K562 (cell line): ENCODE results near the gene CUX1. TPM values are rescaled to one million over a fixed set of nuclear protein-coding genes. Genes with fewer than 3 reads are reported as not detected.

Source experiments
- ARID2 ChIP-seq: fragments of 450-650 bp; IDR thresholded peaks from 2 replicates; pipeline ENCODE4 v1.6.1; 2017; ENCODE audit warnings: antibody characterized with exemption, mild to moderate bottlenecking
- FOXK2 ChIP-seq, 2 experiments: fragments of 450-650 bp; IDR thresholded peaks in 1 of 2; conservative IDR thresholded peaks in 1 of 2; 2 replicates each; pipeline ENCODE4 v1.6.1; 2016; ENCODE audit warnings: low read depth in 2 of 2, mild to moderate bottlenecking in 1 of 2
- GABPA ChIP-seq: fragments of 200-800 bp; sonication (Bioruptor generic); conservative IDR thresholded peaks from 2 replicates; pipeline ENCODE4 v1.6.1; 2016; ENCODE audit warnings: low read depth, missing genetic modification characterization, missing compliant biosample characterization
- HIVEP1 ChIP-seq: fragments of 250-450 bp; sonication (Bioruptor Pico); IDR thresholded peaks from 2 replicates; pipeline ENCODE4 v1.4.0; 2020; ENCODE audit warnings: mild to moderate bottlenecking
- HMG20B ChIP-seq: fragments of 250-450 bp; sonication (Bioruptor Pico); IDR thresholded peaks from 2 replicates; pipeline ENCODE4 v1.5.0; 2021; ENCODE audit warnings: mild to moderate bottlenecking
- KLF16 ChIP-seq: IDR thresholded peaks from 2 replicates; pipeline ENCODE4 v1.6.1; 2016; ENCODE audit warnings: antibody characterized with exemption
- LEF1 ChIP-seq: fragments of 450-650 bp; IDR thresholded peaks from 2 replicates; pipeline ENCODE4 v1.6.1; 2016; ENCODE audit warnings: mild to moderate bottlenecking
- MED1 ChIP-seq: sonication (generic); formaldehyde crosslinking; IDR thresholded peaks from 2 replicates; pipeline ENCODE4 v1.8.1; 2023; ENCODE audit warnings: missing genetic modification reagents, borderline replicate concordance
- MYC ChIP-seq, 2 experiments: fragments of 250-450 bp in 1 of 2; sonication (Bioruptor Pico) in 1 of 2; IDR thresholded peaks; 2 replicates each; pipeline versions ENCODE4 v1.5.1 to v1.6.1; 2012 to 2021; ENCODE audit warnings: low read depth in 2 of 2, borderline replicate concordance in 1 of 2, improper control_type of control experiment in 1 of 2, low read length in 1 of 2, mild to moderate bottlenecking in 1 of 2, moderate library complexity in 1 of 2
- MYNN ChIP-seq, 2 experiments: sonication (generic); formaldehyde crosslinking in 1 of 2; IDR thresholded peaks; 2 replicates each; pipeline versions ENCODE4 v1.5.0 to v1.6.1; 2016 to 2020; ENCODE audit warnings: antibody characterized with exemption in 1 of 2, missing genetic modification reagents in 1 of 2
- NFIC ChIP-seq: fragments of 450-650 bp; IDR thresholded peaks from 2 replicates; pipeline ENCODE4 v1.6.1; 2017; ENCODE audit warnings: mild to moderate bottlenecking, inconsistent platforms
- NFRKB ChIP-seq: fragments of 450-650 bp; IDR thresholded peaks from 2 replicates; pipeline ENCODE4 v1.6.1; 2016; ENCODE audit warnings: low read depth
- NR1H2 ChIP-seq: sonication (generic); formaldehyde crosslinking; IDR thresholded peaks from 2 replicates; pipeline ENCODE4 v1.4.0; 2020; ENCODE audit warnings: mild to moderate bottlenecking, missing genetic modification reagents
- PHB ChIP-seq: fragments of 250-450 bp; sonication (Bioruptor Pico); IDR thresholded peaks from 2 replicates; pipeline ENCODE4 v1.5.0; 2021
- PHTF2 ChIP-seq: fragments of 250-450 bp; sonication (Bioruptor Pico); IDR thresholded peaks from 2 replicates; pipeline ENCODE4 v1.5.0; 2021; ENCODE audit warnings: mild to moderate bottlenecking
- POLR2AphosphoS5 ChIP-seq: IDR thresholded peaks from 2 replicates; pipeline ENCODE4 v1.6.1; 2011; ENCODE audit warnings: mild to moderate bottlenecking, low read depth, low read length, moderate library complexity; ENCODE audit not compliant: control insufficient read depth, insufficient read depth
- POU5F1 ChIP-seq: fragments of 150-350 bp; IDR thresholded peaks from 2 replicates; pipeline ENCODE4 v1.6.1; 2014; ENCODE audit warnings: borderline replicate concordance, low read length, low read depth, mild to moderate bottlenecking; ENCODE audit not compliant: partially characterized antibody
- RAD21 ChIP-seq, 2 experiments: fragments of 250-450 bp in 1 of 2; fragments of 450-650 bp in 1 of 2; sonication (Bioruptor Pico) in 1 of 2; formaldehyde crosslinking in 1 of 2; IDR thresholded peaks in 1 of 2; conservative IDR thresholded peaks in 1 of 2; 2 replicates each; pipeline versions ENCODE4 v1.4.0 to v1.8.0; 2020 to 2022; ENCODE audit warnings: mild to moderate bottlenecking in 2 of 2, moderate library complexity in 1 of 2
- RAD51 ChIP-seq: fragments of 450-650 bp; IDR thresholded peaks from 2 replicates; pipeline ENCODE4 v1.7.1; 2016; ENCODE audit warnings: low read depth, mild to moderate bottlenecking, borderline replicate concordance
- SIRT6 ChIP-seq: IDR thresholded peaks from one replicate; pipeline ENCODE4 v1.6.1; 2012; ENCODE audit warnings: low read depth, mild to moderate bottlenecking, control low read depth, inconsistent platforms, low read length, moderate library complexity
- SIX5 ChIP-seq, 2 experiments: IDR thresholded peaks; 2 replicates each; pipeline ENCODE4 v1.6.1; 2011; ENCODE audit warnings: low read length in 2 of 2, borderline replicate concordance in 1 of 2, low read depth in 1 of 2, mild to moderate bottlenecking in 1 of 2, moderate library complexity in 1 of 2; ENCODE audit not compliant: insufficient read depth in 1 of 2
- SMARCB1 ChIP-seq: IDR thresholded peaks from 2 replicates; pipeline ENCODE4 v1.6.1; 2011; ENCODE audit warnings: improper control_type of control experiment, low read depth; ENCODE audit not compliant: insufficient read length
- SRF ChIP-seq, 2 experiments: fragments of 250-450, 450-650 bp in 1 of 2; sonication (Bioruptor Pico) in 1 of 2; sonication (generic) in 1 of 2; formaldehyde crosslinking; IDR thresholded peaks; 2 replicates each; pipeline versions ENCODE4 v1.5.0 to v1.5.1; 2020 to 2022; ENCODE audit warnings: mild to moderate bottlenecking in 1 of 2, missing genetic modification reagents in 1 of 2
- SRSF9 ChIP-seq: fragments of 200-400 bp; formaldehyde crosslinking; IDR thresholded peaks from 2 replicates; pipeline ENCODE4 v1.6.1; 2017; ENCODE audit warnings: low read depth, low read length, borderline replicate concordance
- TCFL5 ChIP-seq: fragments of 250-450 bp; sonication (Bioruptor Pico); conservative IDR thresholded peaks from 2 replicates; pipeline ENCODE4 v1.6.1; 2021; ENCODE audit warnings: mild to moderate bottlenecking, moderate library complexity, matching md5 sums
- TRIM24 ChIP-seq, 2 experiments: fragments of 450-650 bp; IDR thresholded peaks; 2 replicates each; pipeline ENCODE4 v1.6.1; 2016
- TSC22D4 ChIP-seq: fragments of 450-650 bp; IDR thresholded peaks from 2 replicates; pipeline ENCODE4 v1.6.1; 2016; ENCODE audit warnings: missing genetic modification characterization, missing biosample characterization, control low read depth
- XRCC3 ChIP-seq: fragments of 450-650 bp; IDR thresholded peaks from 2 replicates; pipeline ENCODE4 v1.6.1; 2017; ENCODE audit warnings: mild to moderate bottlenecking, moderate library complexity
- YBX1 ChIP-seq: fragments of 450-650 bp; IDR thresholded peaks from 2 replicates; pipeline ENCODE4 v1.7.1; 2016; ENCODE audit warnings: mild to moderate bottlenecking
- ZNF165 ChIP-seq: fragments of 250-450 bp; sonication (Bioruptor Pico); IDR thresholded peaks from 2 replicates; pipeline ENCODE4 v1.4.0; 2020; ENCODE audit warnings: borderline replicate concordance
- ZNF324 ChIP-seq: fragments of 250-450 bp; sonication (Bioruptor Pico); IDR thresholded peaks from 2 replicates; pipeline ENCODE4 v1.4.0; 2020; ENCODE audit warnings: mild to moderate bottlenecking
- ZNF384 ChIP-seq: IDR thresholded peaks from 2 replicates; pipeline ENCODE4 v1.6.1; 2012; ENCODE audit warnings: low read depth, low read length, improper control_type of control experiment
- ZNF436 ChIP-seq: fragments of 250-450, 450-650 bp; sonication (Bioruptor Pico); formaldehyde crosslinking; IDR thresholded peaks from 2 replicates; pipeline ENCODE4 v1.7.0; 2020; ENCODE audit warnings: mild to moderate bottlenecking
- ZNF57 ChIP-seq: fragments of 450-650 bp; formaldehyde crosslinking; IDR thresholded peaks from 2 replicates; pipeline ENCODE4 v1.4.0; 2020; ENCODE audit warnings: mild to moderate bottlenecking, moderate library complexity
- ZSCAN32 ChIP-seq: fragments of 450-650 bp; formaldehyde crosslinking; IDR thresholded peaks from 2 replicates; pipeline ENCODE4 v1.4.0; 2020; ENCODE audit warnings: mild to moderate bottlenecking, moderate library complexity
- polyA plus RNA-seq, 8 experiments: library from polyadenylated mRNA; depleted of rRNA in 4 of 8; stranded (reverse) in 5 of 8; unstranded in 3 of 8; fragments of >200 nt; fragmentation: Nextera tagmentation in 2 of 8; fragmentation: Illumina TruSeq in 1 of 8; extraction: Ambion mirVana in 2 of 8; extraction: Trizol in 1 of 8; gene quantifications; 2 replicates each; pipeline versions ENCODE4 v1.2.1 to v1.2.3, GENCODE V29; 2011 to 2014; ENCODE audit warnings: inconsistent platforms in 1 of 8, missing spikeins in 1 of 8
- total RNA-seq, 7 experiments: library from RNA; depleted of rRNA in 6 of 7; stranded (reverse); fragments of >200 nt in 6 of 7; fragmentation: Illumina TruSeq in 2 of 7; extraction: Trizol in 2 of 7; gene quantifications; 2 replicates each; pipeline versions ENCODE4 v1.2.1 to v1.2.3, GENCODE V29; 2011 to 2021; ENCODE audit warnings: low replicate concordance in 1 of 7

Gene CUX1
- total and polyA plus RNA-seq, 9 of the 15 experiments (the other 6 are each of a cell fraction or from before 2014, with no cell fraction given) = 3.6 to 55.3 (median 25.2) TPM

DNA sequence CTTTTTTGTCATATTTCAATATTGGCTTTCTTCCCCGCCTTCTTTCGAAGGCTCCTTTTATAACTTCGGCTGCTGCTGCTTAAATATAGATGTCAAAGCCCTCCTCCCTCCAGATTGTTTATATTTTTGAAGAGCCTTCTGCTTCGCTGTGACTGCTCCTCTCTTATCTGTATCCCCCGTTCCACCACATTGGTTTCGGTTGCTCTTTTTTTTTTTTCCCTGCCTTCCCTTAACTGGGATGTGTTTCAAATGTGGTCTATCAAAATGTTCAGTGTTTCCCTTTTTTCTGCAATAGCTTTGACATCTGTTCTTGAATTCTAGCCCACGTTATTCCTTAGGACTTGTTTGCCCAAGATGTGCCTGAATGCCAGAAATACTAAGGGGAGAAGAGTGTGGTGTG, 96.4 kb downstream of the CUX1 start (continued):
- TF ChIP-seq SRSF9 = no peak
- no peak for TF ChIP-seq POU5F1
- no peak; a peak in 1 of 4 replicates for TF ChIP-seq SRF (CRISPR knock-in tag; IDR thresholded peaks at IDR 0.05)
- TF ChIP-seq NR1H2 (CRISPR knock-in tag) = no peak
- peak; percentile 75 for TF ChIP-seq POLR2AphosphoS5
- no peak for TF ChIP-seq SMARCB1
- TF ChIP-seq SIX5 (IDR thresholded peaks at IDR 0.05; ENCODE audit: borderline replicate concordance in 1 of 2, insufficient read depth in 1 of 2, low read depth in 1 of 2, low read length in 2 of 2) = no peak
- no peak for TF ChIP-seq ZNF165 (CRISPR knock-in tag)
- TF ChIP-seq TRIM24 (IDR thresholded peaks at IDR 0.05) = peak; percentile 71 to 75; a peak in 3 of 4 replicates
- TF ChIP-seq HIVEP1 (CRISPR knock-in tag) = no peak
- TF ChIP-seq HMG20B = no peak
- peak; percentile 57; the same call in 1 of the 2 replicates for TF ChIP-seq NFIC
- no peak for TF ChIP-seq XRCC3
- TF ChIP-seq MED1 (CRISPR knock-in tag) = no peak
- peak; percentile 99 for TF ChIP-seq ZNF384
- TF ChIP-seq SIRT6 = no peak
- TF ChIP-seq GABPA = 0 out of 2 replicates have a peak, but pooled peaks have one; percentile 13
- peak; percentile 71 for TF ChIP-seq KLF16
- TF ChIP-seq PHTF2 = no peak
- TF ChIP-seq TCFL5 (CRISPR knock-in tag) = no peak
- no peak for TF ChIP-seq ZSCAN32
- TF ChIP-seq RAD21 (CRISPR knock-in tag; conservative IDR thresholded peaks at IDR 0.05 in 1 of 2, IDR thresholded peaks at IDR 0.05 in 1 of 2) = 0 out of 4 replicates have a peak, but pooled peaks of 1 of the 2 experiments have one; percentile 7
- TF ChIP-seq YBX1 = no peak
- TF ChIP-seq ZNF57 (CRISPR knock-in tag) = no peak
- TF ChIP-seq NFRKB = peak; percentile 74
- peak; percentile 19; the same call in 1 of the 2 replicates for TF ChIP-seq MYC (IDR thresholded peaks at IDR 0.05; ENCODE audit: low read depth, low read length)
- TF ChIP-seq MYC (CRISPR knock-in tag; IDR thresholded peaks at IDR 0.05; ENCODE audit: borderline replicate concordance, low read depth) = no peak
- TF ChIP-seq ZNF324 = no peak
- peak; percentile 83 to 88 for TF ChIP-seq FOXK2 (conservative IDR thresholded peaks at IDR 0.05 in 1 of 2, IDR thresholded peaks at IDR 0.05 in 1 of 2; ENCODE audit: low read depth in 2 of 2)
- no peak for TF ChIP-seq TSC22D4 (tag)
- TF ChIP-seq ARID2 = no peak
- no peak for TF ChIP-seq RAD51
- TF ChIP-seq PHB = no peak
- TF ChIP-seq LEF1 = peak; percentile 87
- no peak for TF ChIP-seq ZNF436 (CRISPR knock-in tag)
- no peak for TF ChIP-seq MYNN (IDR thresholded peaks at IDR 0.05)
- TF ChIP-seq MYNN (CRISPR knock-in tag; IDR thresholded peaks at IDR 0.05) = no peak
